ENCODE results near the gene SRCIN1.

- TF ChIP-seq, protein P1, sequence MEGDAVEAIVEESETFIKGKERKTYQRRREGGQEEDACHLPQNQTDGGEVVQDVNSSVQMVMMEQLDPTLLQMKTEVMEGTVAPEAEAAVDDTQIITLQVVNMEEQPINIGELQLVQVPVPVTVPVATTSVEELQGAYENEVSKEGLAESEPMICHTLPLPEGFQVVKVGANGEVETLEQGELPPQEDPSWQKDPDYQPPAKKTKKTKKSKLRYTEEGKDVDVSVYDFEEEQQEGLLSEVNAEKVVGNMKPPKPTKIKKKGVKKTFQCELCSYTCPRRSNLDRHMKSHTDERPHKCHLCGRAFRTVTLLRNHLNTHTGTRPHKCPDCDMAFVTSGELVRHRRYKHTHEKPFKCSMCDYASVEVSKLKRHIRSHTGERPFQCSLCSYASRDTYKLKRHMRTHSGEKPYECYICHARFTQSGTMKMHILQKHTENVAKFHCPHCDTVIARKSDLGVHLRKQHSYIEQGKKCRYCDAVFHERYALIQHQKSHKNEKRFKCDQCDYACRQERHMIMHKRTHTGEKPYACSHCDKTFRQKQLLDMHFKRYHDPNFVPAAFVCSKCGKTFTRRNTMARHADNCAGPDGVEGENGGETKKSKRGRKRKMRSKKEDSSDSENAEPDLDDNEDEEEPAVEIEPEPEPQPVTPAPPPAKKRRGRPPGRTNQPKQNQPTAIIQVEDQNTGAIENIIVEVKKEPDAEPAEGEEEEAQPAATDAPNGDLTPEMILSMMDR (IDR thresholded peaks at IDR 0.05), result no peak
- no peak for TF ChIP-seq POLR2A (IDR thresholded peaks at IDR 0.05; ENCODE audit: low read depth)
- TF ChIP-seq EP300 (IDR thresholded peaks at IDR 0.05), result no peak
Measured at GRCh38 chr17:38598995-38599394, 6.8 kb downstream of the SRCIN1 start.

Measured in esophagus muscularis mucosa (tissue), 4 donors.